HG03066 (cell line): ENCODE data around the gene KLHL34.

ENCODE experiments used
- ATAC-seq: cut with Tn5 transposase; IDR thresholded peaks from one replicate; pipeline ENCODE4 v1.9.1; 2021; ENCODE audit warnings: low read depth; ENCODE audit not compliant: unreplicated experiment

Gene KLHL34

GRCh38 chrX:21656587-21657317 is 1.4 kb downstream of the KLHL34 start:
- ATAC-seq: no peak

- no peak for ATAC-seq
Observed at GRCh38 chrX:21655901-21656586, 2.1 kb downstream of the KLHL34 start.

GRCh38 chrX:21645886-21646285 is 12.2 kb downstream of the KLHL34 start:
- ATAC-seq: no peak

- ATAC-seq: no peak
Observed at GRCh38 chrX:21645431-21645830, 12.7 kb downstream of the KLHL34 start.

- no peak for ATAC-seq
Observed at GRCh38 chrX:21639775-21640174, 18.4 kb downstream of the KLHL34 start.

GRCh38 chrX:21638311-21638710 is 19.8 kb downstream of the KLHL34 start:
- ATAC-seq: no peak

- no peak for ATAC-seq
Observed at GRCh38 chrX:21632027-21632426, 26.1 kb downstream of the KLHL34 start.

- ATAC-seq: no peak
Observed at GRCh38 chrX:21623778-21624501, 34.2 kb downstream of the KLHL34 start.

GRCh38 chrX:21620234-21620633 is 37.9 kb downstream of the KLHL34 start:
- no peak for ATAC-seq

- ATAC-seq: no peak
Observed at GRCh38 chrX:21616386-21616785, 41.7 kb downstream of the KLHL34 start.

- ATAC-seq: no peak
Observed at GRCh38 chrX:21612154-21612553, 46.0 kb downstream of the KLHL34 start.

GRCh38 chrX:21610168-21610567 is 48.0 kb downstream of the KLHL34 start:
- ATAC-seq: no peak

GRCh38 chrX:21606002-21606401 is 52.1 kb downstream of the KLHL34 start:
- no peak for ATAC-seq
